HepG2 (cell line): ENCODE results near the gene PFAS.

Source experiments
- NR2C2 ChIP-seq: sonication (generic); formaldehyde crosslinking; IDR thresholded peaks from 2 replicates; pipeline ENCODE4 v1.4.0; 2020; ENCODE audit warnings: missing genetic modification reagents, mild to moderate bottlenecking, moderate library complexity, borderline replicate concordance
- PHF21A ChIP-seq: sonication (generic); formaldehyde crosslinking; IDR thresholded peaks from 2 replicates; pipeline ENCODE4 v1.5.0; 2020; ENCODE audit warnings: mild to moderate bottlenecking, missing genetic modification reagents
- PHF8 ChIP-seq: sonication (generic); formaldehyde crosslinking; IDR thresholded peaks from 2 replicates; pipeline ENCODE4 v1.5.0; 2020; ENCODE audit warnings: missing genetic modification reagents
- POLR2A ChIP-seq, 2 experiments: IDR thresholded peaks; 2 replicates each; pipeline ENCODE4 v1.6.1; 2011; ENCODE audit warnings: low read depth in 2 of 2, low read length in 2 of 2, mild to moderate bottlenecking in 1 of 2, moderate library complexity in 1 of 2; ENCODE audit not compliant: insufficient read depth in 1 of 2
- RFX1 ChIP-seq: fragments of 450-650 bp; IDR thresholded peaks from 2 replicates; pipeline ENCODE4 v1.6.1; 2017
- RORA ChIP-seq: sonication (generic); formaldehyde crosslinking; IDR thresholded peaks from 2 replicates; pipeline ENCODE4 v1.5.0; 2020; ENCODE audit warnings: mild to moderate bottlenecking, missing genetic modification reagents, moderate library complexity
- SP1 ChIP-seq, 2 experiments: fragments of 450-650 bp in 1 of 2; sonication (generic) in 1 of 2; formaldehyde crosslinking in 1 of 2; IDR thresholded peaks; 2 replicates each; pipeline versions ENCODE4 v1.4.0 to v1.6.1; 2016 to 2020; ENCODE audit warnings: missing genetic modification reagents in 1 of 2
- SP5 ChIP-seq: IDR thresholded peaks from 2 replicates; pipeline ENCODE4 v1.6.1; 2016; ENCODE audit warnings: low read depth, borderline replicate concordance

- TF ChIP-seq POLR2A (IDR thresholded peaks at IDR 0.05; ENCODE audit: insufficient read depth in 1 of 2, low read depth in 2 of 2, low read length in 2 of 2) = no peak
- TF ChIP-seq NR2C2 = no peak
- TF ChIP-seq RFX1 = no peak
- no peak for TF ChIP-seq SP5 (CRISPR knock-in tag)
- TF ChIP-seq PHF21A (CRISPR knock-in tag) = no peak
- no peak for TF ChIP-seq RORA (CRISPR knock-in tag)
- no peak for TF ChIP-seq SP1 (IDR thresholded peaks at IDR 0.05)
- TF ChIP-seq SP1 (CRISPR knock-in tag; IDR thresholded peaks at IDR 0.05) = no peak
- no peak for TF ChIP-seq PHF8
These were observed 63.9 kb downstream of the PFAS start for GRCh38 chr17:8312726-8313600.
